GM20431 (cell line): ENCODE measurements around the gene DLK1.

ENCODE experiments used
- in situ Hi-C: fragments of 300-500 bp; cut with MseI, MboI; formaldehyde crosslinking; loops from one replicate; pipeline ENCODE4 v1.15.0; 2020; ENCODE audit warnings: low sequenced_read_pairs; ENCODE audit not compliant: unreplicated experiment

The DLK1 gene

DNA sequence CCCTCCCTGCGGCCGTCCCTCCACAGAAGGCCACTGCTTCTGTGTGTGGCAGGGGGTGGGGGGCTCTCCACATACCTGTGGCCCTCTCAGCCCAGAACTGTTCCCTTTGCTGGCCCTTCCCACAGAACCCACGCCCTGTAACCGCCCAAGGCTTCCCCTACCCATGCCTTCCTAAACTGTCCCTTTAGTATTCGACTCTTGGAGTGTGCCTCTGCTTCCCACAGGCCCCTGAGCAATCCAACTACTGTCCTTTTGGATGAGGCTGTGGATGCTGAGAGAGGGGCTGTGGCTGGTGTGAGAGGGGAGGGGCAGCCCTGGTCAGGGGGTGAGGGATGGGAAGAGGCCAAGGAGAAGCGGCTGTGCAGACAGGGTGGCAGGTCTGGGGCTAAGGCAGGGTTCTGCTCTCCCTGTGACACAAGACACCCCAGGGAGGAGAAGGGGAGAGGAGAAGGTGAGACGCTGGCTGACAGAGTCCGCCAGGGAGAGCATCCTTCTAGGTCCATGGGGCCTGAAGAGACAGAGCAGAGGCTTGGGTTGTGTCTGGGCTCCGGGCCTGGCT lies 46.0 kb downstream of the DLK1 start:
- in situ Hi-C loops = no loop called here

DNA sequence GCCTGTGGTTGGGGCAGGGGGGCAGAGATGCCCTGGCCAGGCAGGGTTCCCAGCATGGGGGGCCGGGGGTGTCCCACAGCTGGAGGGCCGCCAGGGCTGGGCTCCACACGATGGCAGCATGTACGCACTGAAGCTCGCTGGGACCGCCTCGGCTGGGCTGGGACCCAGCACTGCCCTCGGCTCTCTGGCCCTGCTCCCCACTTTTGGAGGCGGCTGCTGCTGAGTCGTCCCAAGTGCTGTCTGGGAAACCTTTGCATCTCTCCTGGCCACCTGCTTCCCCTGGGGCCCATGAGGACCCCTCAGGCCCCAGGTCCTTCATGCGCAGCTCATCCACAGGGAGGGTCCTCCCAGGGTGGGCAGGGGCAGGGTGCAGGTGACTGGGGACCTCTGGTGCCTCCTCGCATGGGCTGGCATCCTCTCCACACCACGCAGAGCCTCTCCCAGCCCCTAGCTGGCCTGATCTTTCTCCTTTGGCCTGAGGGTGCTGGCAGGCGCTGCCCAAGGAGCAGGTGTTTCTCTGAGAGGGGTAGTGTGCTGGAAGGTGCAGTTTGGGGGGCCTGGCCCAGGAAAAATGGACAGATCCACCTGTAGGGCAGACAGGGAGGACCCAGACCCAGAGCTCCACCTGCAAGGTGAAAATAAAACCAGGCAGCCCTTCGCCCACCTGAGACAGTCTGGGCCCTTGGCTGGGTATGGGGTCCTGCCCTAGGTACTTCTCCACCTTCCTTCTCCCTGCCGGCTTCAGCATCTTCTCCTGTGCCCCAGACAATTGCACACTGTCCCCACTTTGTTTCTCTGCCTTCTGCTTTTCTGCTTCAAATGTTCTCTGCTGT lies 46.9 kb downstream of the DLK1 start:
- in situ Hi-C loops = no loop called here

DNA sequence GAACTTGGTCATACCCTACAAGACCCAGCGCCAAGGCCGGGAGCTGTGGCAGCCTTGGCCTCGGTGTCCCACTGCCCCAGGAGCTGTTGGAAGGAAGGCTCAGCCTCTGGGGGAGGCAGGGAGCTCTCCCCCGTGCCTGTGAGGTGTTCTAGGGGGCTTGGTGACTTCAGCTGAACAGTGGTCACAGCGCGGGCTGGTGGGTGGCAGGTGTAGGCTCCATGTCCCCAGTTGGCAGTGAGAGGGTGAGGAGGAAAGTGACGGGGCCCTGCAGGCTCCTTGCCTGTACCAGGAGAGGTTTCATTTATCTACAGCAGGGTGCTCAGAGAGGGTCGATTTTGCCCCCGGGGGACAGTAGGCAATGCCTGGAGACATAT lies 47.5 kb downstream of the DLK1 start:
- in situ Hi-C loops = no loop called here

DNA sequence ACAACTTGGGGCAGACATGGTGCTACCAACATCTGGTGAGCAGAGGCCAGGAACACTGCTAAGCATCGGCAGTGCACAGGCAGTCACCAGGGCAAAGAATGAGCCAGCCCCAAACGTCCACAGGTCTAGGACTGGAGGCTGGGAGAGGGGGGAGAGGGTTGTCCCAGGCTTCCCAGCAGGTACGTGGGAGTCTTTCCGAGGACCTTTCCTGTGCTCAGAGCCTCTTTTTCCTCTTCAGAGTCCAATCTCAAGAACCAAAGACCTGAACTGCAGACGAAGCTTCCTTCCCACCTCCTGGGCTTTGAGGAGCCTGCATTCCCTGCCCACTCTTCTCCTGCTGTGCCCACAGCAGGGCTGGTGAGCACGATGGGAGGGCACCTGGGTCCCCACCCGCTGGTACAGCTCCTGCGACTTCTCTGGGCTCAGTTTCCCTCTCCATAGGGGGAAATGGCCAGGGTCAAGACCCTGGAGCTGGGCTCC lies 48.7 kb downstream of the DLK1 start:
- in situ Hi-C loops = no loop called here

DNA sequence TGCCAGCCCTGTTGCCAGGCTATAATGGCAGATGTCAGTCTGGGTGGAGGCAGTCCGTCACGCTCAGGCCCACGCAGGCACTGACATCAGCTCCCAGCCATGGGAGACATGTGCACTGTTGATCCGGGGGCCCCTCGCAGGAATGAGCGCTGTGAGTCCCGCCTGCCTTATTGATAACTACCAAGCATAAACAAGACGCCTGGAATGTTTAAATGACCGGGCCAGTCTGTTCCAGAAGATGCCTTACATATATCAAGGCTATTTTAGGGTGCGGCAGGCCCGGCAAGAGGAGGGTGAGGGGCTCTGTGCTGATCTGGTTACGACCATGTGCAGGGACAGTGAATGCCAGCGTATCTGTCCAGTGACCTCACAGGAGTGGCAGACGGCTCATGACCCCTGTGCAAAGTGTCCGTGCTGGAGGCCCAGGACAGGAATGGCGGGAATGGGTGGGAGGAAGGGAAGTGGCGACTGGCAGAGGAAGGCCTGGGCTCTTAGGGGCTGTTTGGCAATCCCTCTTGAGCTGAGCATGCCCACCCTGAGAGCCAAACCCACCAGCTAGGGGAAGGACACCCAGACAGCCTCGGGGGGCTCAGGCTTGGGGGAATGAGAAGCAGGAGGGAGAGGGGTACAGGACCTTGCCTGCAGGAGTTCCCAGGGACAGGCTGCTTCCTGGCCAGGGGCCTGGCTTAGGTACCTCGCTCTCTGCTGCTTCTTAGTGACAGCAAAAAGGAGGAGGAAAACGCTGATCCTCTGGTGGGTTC lies 49.3 kb downstream of the DLK1 start:
- in situ Hi-C loops = no loop called here

DNA sequence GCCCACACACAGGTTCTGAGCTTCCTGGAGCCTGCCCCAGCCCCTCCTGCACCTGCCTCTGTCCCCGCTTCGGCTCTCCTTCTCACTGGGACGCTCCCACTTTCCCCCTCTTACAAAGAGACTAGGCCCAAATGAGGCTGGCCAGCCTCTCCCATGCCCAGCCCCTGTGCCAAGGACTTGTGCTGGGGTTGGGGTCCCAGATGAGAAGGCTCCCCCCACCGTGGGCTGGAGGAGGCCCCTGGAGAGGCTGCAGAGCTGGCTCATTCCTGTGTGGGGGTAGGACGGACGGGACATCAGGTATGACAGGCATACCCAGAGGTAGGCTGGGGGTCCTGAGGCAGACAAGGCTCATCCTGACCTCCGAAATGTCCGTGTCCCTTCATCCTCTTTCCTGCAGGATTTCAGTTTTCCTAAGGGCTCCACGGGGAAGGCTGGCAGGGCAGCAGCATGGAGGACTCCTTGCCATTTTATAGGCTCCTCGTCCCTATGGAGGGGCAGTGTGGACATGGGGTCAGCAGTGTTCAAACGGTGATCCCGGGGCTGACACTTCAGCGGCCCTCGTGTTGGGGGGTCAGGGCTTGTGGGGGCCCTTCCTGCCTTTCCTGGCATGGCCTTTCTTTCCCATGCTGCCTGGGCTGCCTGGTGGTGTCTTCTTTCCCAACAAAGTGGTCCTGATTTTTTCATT lies 50.1 kb downstream of the DLK1 start:
- in situ Hi-C loops = no loop called here

DNA sequence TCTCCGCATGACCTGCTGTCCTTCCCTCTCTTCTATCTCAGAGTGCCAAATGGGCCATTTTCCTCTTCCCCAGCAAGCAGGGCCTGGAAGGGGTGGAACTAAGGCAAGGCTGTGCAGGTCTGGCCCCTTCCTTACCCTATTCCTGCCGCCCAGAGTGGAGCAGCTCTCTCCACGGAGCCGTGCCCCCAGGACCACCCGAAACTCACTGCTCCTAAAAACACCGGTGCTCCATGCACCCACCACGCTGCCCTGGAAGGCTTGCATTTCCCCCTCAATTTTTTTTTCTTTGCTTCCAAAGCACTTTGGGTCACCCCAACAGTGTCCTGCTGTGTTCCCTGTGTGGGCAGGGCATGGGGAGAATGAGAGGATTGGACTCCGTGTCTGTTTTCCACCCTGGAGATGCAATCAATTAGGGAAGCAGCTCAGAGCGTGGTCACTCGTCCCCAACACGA lies 50.7 kb downstream of the DLK1 start:
- in situ Hi-C loops = no loop called here

DNA sequence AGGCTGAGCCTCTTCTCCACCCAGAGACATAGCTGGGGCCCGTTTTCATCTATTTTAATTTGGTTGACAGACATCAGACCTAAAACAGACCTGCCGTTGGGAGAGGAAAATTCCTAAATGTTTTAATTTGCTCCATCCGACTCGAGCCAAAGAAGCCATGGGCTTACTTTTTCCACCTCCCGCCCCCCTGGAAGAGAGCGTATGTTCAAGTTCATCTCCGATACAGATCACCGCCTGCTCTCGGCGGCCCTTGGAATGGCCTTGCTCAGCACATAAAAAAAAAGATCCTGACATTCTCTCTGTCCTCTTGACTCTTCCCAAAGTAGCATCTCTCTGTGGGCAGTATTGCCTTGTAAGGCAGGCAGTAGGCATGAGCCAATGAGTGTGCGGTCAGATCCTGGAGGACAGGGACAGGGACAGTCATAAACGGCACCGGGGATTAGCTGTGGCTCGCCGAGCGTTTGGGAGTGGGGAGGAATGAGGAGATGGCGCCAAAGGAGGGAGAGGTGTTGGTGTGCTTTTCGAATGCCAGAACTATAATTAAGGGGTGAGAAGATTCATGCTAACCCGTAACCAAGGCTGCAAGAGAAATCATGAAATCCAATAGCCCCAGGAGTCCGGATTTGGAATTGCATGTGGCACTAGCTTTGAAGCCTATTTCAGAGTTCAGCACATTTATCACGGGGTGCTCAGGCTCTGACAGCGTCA lies 51.3 kb downstream of the DLK1 start:
- in situ Hi-C loops = no loop called here

DNA sequence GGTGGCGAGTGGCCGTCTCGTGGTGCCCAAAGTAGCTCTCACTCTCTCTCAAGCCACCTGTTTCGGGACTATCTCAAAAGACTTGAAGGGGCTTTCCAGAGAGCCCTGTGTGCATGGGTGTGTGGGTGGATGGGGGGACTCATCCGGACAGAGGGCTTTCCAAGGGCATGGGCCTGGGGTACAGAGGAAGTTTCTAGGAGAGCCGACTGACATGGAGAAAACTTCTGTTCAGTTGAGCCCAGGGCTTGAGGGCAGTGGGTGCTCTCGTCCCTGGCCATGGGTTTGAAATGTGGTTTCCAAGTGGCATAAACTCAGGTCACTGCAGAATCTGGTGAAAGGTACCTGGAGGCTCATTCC lies 51.8 kb downstream of the DLK1 start:
- in situ Hi-C loops = no loop called here

DNA sequence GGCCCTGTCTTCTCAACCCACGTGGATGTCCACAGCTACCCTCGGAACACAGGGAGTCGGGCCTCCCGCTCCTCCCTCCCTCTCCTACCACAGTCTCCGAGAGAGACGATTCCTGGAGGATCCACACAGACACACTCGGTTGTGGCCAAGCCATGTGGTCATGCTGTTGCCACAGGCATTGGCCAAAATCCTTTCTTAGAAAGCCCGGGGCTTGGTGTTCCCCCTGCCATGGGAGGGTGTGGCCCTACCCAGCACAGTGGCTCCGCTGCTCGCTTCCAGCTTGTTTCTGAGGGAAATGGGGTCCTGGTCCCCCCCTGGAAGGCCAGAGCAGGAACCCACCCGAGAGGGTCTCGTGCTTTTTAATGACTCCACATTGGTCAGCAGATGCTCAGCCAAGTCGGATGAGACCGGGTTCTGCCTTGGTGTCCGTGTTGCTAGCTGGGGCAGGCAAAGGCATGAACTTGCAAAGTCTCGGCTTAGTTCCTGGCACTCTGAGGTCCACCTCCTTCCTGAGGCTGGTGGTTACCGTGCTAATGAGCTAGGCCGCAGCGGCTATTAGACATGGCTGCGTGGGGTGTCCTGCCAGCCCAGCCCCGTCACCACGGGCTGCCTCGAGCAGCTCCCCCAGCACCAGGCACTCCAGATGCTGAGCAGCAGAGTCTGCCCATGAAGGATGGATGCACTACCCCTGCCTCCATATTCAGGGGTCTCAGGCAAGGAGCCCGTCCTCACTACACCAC lies 52.4 kb downstream of the DLK1 start:
- in situ Hi-C loops = no loop called here

DNA sequence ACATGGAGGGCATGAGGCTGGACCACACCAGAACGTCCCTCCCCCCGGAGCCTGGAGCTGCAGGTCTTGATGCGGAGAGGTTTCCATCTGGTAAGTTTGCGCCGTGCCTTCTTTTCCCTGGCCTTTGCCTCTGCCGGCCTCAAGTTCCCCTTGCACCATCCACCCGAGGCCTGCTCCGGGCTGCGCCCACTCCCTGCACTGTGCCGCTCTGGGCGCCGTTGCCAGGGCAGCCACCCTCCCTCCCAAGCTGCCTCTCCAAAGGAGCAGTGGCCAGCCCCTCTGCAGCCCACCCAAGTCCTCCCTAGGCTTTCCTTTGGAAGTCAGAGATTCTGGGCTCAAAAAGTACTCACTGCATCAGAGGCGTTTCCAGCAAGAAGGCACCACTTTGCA lies 53.0 kb downstream of the DLK1 start:
- in situ Hi-C loops = no loop called here

DNA sequence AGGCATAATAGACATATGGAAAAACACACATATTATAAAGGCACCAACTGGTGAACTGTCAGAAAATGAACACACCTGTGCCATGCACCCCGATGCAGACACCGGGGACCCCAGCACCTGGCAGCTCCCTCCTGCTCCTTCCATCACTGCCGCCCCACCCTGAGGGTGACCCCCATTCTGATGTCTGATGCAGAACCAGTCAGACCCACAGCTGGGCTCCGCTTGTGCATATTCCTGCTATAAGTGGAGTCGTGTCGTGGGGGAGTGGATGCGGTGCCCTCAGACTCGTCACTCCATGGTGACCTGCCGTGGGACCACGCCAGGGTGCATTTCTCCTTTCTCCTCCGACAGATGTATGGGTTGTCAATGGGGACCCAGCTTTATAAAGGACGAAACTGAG lies 53.6 kb downstream of the DLK1 start:
- in situ Hi-C loops = no loop called here

DNA sequence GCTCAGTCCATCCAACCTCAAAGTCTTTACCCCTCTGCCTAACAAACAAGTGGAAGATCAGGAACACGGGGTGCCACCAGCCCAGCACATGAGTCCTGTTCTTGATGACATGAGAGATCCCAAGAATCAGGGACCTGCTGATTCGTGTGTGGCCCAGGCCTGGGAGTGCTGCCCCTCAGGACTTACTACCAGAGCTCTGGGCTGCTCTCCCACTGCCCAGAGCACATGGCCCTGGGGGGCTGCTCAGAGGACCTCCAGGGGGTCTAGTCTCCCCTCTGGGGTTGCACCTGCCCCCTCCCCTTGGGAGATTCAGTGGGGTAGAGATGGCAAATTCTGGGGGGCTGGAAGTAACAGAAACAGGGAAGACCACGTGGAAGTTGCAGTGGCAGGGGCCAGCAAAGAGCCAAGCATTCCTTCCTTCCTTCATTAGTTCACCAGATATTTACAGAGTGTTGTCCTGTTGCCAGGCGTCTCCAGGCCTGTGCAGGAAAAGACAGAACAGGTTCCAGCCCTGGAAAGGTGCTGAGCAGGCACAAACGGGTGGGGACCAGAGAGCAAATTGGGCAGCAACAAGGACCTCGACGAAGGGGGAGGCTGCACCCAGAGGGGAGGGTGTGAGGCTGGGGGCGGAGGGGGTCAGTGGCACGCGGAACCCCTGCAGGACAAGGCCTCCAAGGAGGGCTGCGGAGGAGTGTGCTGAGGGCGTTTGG lies 54.1 kb downstream of the DLK1 start:
- in situ Hi-C loops = no loop called here

DNA sequence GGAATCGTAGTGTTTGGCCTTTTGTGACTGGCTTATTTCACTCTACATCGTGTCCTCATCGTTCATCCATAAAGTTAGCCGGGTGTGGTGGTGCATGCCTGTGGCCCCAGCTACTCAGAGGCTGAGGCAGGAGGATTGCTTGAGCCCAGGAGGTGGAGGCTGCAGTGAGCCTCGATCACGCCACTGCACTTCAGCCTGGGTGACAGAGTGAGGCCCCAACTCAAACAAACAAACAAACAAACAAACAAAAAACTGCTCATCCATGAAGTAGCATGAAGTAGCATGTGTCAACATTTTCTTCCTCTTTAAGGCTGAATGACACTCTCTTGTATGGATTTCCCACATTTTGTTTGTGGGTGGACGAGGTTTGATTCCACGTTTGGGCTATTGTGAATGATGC lies 55.3 kb downstream of the DLK1 start:
- in situ Hi-C loops = no loop called here

DNA sequence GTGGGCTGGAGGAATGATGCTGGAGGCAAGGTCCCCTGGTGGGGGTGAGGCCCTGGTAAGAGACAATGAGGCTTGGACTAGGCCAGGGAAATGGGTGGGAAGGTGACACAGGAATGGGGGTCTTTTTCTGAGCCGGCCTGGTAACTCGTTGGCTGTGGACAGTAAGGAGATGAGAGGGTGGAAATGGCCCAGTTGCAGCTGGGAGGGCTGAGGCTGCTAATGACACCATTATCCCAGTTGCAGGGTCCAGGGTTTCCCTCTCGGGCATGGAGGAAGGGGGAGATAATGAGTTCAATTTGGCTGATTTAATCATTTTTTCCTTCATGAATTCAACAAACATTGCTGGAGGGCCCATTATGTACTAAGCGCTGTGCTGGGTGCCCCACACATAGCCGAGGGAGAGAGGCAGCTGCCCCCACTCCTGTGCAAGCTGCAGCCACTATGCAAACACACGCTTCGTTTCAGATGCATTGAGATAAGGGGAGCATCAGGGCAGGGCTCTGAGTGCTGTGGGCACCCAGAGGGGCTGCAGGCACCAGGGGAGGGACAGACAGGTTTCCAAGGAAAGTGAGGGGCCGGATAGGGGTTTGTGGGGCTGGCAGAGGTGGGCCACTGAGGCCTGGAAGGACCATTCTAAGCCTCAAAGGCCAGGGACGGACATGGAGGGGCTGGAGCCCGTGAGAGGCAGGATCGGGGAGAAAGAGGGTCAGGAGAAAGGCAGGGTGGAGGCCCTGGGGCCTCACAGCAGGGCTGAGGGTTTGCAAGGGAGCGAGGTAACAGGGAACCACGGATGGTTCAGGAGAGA lies 56.0 kb downstream of the DLK1 start:
- in situ Hi-C loops = no loop called here

DNA sequence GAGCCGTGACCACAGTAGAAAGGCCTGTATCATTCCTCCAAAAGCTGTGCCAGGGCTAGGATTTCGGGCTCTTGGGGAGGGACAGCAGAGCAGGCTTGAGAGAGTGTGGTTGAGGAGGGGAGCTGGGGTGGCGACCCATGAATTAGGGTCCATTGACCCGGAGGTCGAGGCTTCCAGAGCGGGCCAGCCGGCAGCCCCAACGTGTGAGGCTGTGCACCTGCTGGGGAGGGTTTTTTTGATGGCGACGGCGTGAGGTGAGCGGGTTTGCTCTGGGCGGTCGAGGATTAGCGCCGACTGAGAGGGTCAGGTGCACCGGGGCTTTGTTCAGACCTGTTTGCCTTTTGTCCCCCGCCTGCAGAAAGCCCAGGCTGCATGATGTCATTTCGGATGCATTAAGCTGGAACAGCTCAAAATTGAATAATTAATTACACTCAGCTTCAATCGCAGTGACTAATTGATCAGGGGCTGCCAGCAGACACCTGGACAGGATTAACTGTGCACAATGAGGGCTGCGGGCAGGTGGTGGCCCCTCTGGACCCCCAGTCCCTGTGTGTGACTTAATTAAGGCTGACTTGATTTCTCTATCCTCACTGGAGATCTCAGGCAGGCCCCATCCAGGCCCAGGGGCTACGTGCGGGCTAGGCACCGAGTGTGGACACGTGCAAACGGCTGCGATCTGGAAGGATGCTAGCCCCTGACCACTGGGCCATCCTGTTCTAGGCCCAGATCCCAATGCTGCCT lies 57.1 kb downstream of the DLK1 start:
- in situ Hi-C loops = no loop called here
